Right lobe of liver (tissue), 6 donors: Measurements from ENCODE around the gene FAR2. TPM values are rescaled to one million over a fixed set of nuclear protein-coding genes. Genes with fewer than 3 reads are reported as not detected.
"Not testable (repeated sequence)": the region's sequence is repeated elsewhere in the genome, so short reads cannot be mapped to it uniquely, and the experiment has no call there.

Experiments
- ATAC-seq, 4 donors: fragments of 200-7000 bp; cut with Tn5 transposase; one replicate each; pipeline ENCODE4 v1.9.1; 2020; ENCODE audit warnings: mild to moderate bottlenecking in 4 of 4, moderate library complexity in 4 of 4
- DNase-seq, 3 donors: peaks; one replicate each; pipeline ENCODE4 v3.0.0-alpha.2; 2020
- H3K27ac ChIP-seq, 3 donors: fragments of 200-600 bp; one replicate each; pipeline ENCODE4 v1.8.0; 2022
- H3K27me3 ChIP-seq, 2 donors: fragments of 200-600 bp; one replicate each; pipeline ENCODE4 v1.8.0; 2022
- H3K36me3 ChIP-seq, 4 donors: fragments of 200-600 bp; sonication (generic) in 1 of 4; one replicate each; pipeline versions ENCODE4 v1.5.1 to v1.8.0; 2017 to 2022; ENCODE audit warnings: control low read depth in 1 of 4
- H3K4me1 ChIP-seq, 4 donors: fragments of 200-600 bp; sonication (generic) in 1 of 4; one replicate each; pipeline versions ENCODE4 v1.5.1 to v1.8.0; 2017 to 2022; ENCODE audit warnings: control low read depth in 1 of 4
- H3K4me3 ChIP-seq, 3 donors: fragments of 200-600 bp; one replicate each; pipeline ENCODE4 v1.8.0; 2022
- H3K9me3 ChIP-seq, 4 donors: fragments of 200-600 bp; sonication (generic) in 1 of 4; one replicate each; pipeline versions ENCODE4 v1.5.1 to v1.8.0; 2017 to 2022; ENCODE audit warnings: control low read depth in 1 of 4
- POLR2A ChIP-seq: fragments of 450-650 bp; IDR thresholded peaks from one replicate; pipeline ENCODE4 v1.6.1; 2017; ENCODE audit warnings: antibody characterized with exemption, mild to moderate bottlenecking
- WGBS: methylation state at CpG from one replicate; pipeline ENCODE4 v1.1.6; 2018; ENCODE audit warnings: low coverage, low lambda C conversion rate; ENCODE audit not compliant: insufficient coverage; ENCODE audit errors: missing lambda C conversion rate; 5-methylcytosine and 5-hydroxymethylcytosine counted together
- intact Hi-C, 2 donors: fragments of 100-400 bp; cut with DNase I; formaldehyde crosslinking; loops; one replicate each; pipeline versions ENCODE4 v1.11.2 to v1.14.1; 2022
- total RNA-seq, 6 experiments: library from RNA; depleted of rRNA in 2 of 6; stranded (reverse); fragments of >200 nt in 2 of 6; fragmentation: NEBNext Ultra II Directional in 3 of 6; extraction: Animal tissue kit (Norgen Biotek cat#: 25700) in 3 of 6; gene quantifications; one replicate each; pipeline versions ENCODE4 v1.1.0 to v1.2.4, GENCODE V29; 2016 to 2023
- TF ChIP-seq, protein P1 (sequence below), 4 donors: fragments of 200-600 bp in 3 of 4; fragments of 450-650 bp in 1 of 4; IDR thresholded peaks; one replicate each; pipeline versions ENCODE4 v1.5.1 to v1.8.0; 2016 to 2022; ENCODE audit warnings: antibody characterized with exemption in 4 of 4, mild to moderate bottlenecking in 2 of 4
- donor health status: DM: no; HTN: yes; CAD: no.
- donor health status: DM: no; HTN: no; CAD: no.
- donor health status: DM: no; HTN: no; CAD: no.
- donor health status: DM: no; HTN: yes; CAD: no.
- donor health status: DM: no; HTN: yes; CAD: no.

The FAR2 gene
- total RNA-seq, 6 experiments from 2014 or later, result 0.87 to 3.4 (median 1.9) TPM

DNA sequence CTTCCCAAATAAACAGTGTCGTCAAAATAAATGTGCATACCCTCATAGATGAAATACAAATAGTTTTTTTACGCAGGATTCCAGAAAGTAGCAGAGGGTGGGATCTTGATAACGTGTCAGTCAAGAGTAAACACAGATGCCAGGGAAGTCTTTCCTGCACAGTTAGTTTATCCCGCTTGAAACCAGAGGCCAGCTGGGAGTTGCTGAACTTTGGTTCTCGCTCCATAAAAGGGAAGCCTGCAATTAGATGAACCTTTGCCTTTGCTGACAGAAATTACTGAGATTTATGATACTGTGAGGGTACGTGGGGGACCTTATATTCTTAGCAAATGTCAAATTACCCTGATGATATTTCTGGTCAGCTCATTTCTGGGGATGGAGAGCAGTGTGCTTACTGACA lies 18.9 kb downstream of the FAR2 start:
- TF ChIP-seq, protein P1, sequence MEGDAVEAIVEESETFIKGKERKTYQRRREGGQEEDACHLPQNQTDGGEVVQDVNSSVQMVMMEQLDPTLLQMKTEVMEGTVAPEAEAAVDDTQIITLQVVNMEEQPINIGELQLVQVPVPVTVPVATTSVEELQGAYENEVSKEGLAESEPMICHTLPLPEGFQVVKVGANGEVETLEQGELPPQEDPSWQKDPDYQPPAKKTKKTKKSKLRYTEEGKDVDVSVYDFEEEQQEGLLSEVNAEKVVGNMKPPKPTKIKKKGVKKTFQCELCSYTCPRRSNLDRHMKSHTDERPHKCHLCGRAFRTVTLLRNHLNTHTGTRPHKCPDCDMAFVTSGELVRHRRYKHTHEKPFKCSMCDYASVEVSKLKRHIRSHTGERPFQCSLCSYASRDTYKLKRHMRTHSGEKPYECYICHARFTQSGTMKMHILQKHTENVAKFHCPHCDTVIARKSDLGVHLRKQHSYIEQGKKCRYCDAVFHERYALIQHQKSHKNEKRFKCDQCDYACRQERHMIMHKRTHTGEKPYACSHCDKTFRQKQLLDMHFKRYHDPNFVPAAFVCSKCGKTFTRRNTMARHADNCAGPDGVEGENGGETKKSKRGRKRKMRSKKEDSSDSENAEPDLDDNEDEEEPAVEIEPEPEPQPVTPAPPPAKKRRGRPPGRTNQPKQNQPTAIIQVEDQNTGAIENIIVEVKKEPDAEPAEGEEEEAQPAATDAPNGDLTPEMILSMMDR (IDR thresholded peaks at IDR 0.05), result no peak
- no peak for TF ChIP-seq POLR2A
- H3K4me1 ChIP-seq, result no peaks in the 10 kb centered on the region
- no peak for ATAC-seq
- H3K36me3 ChIP-seq, result no peaks in the 10 kb centered on the region
- no peak for DNase-seq
- no peaks in the 10 kb centered on the region for H3K27me3 ChIP-seq
- intact Hi-C loops, result no loop called here
- H3K4me3 ChIP-seq, result no peak overlapping the region
- 37% methylated on average over 6 of the region's 6 CpGs for WGBS
- H3K27ac ChIP-seq, result no peak overlapping the region
- no peaks in the 10 kb centered on the region for H3K9me3 ChIP-seq

DNA sequence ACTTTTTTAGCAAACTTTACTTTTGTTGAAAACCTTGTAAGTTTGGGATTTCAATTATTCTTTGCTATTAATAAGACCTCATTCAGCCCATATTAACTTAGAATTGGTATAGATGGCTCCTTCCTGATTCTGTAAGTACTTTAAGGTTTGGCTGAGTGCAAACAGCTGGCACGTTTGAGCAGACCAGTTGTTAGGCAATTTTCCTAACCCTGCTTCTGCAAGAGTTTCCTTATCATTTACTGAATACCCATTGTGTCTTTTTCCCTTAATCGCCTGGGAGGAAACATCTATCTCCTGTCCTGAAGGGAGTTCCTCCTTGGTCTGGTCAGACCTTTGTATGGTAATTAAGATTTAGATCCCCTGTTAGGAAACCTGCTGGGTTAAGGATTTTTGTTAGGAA lies 20.9 kb downstream of the FAR2 start:
- intact Hi-C loops, H3K27ac ChIP-seq: not testable (repeated sequence)
- 5% methylated on average over 2 of the region's 2 CpGs for WGBS

DNA sequence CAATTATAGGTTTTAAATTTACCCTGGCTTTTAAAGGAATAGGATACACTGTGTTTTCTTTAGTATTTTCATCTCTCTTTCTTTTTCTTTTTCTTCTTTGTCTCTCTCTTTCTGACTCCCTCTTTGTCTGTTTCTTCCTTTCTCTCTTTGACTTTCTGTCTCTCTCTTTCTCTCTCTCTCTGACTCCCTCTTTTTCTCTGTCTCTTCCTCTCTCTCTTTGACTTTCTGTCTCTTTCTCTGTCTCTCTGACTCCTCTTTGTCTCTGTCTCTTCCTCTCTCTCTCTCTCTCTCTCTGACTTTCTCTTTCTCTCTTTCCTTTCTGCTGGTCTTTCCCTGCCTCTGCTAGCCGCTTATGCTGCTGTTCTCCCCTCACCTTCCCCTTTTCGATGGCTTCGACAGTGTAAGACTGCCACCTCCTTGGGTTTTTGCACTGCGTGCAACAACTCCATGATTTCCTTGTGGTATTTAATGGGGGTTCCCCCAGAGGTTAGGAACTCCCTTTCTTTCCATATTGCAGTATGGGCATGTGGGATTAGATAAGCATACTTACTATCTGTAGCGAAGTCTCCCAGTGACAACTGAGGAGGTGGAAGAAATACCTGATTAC lies 21.5 kb downstream of the FAR2 start:
- H3K27me3 ChIP-seq, ATAC-seq, intact Hi-C loops, H3K4me1 ChIP-seq, H3K27ac ChIP-seq, H3K9me3 ChIP-seq, DNase-seq, H3K36me3 ChIP-seq, H3K4me3 ChIP-seq: not testable (repeated sequence)
- 62% methylated on average over 5 of the region's 5 CpGs for WGBS

More for the DNA sequence above, 20.9 kb downstream of the FAR2 start:
- not testable (repeated sequence) for H3K27me3 ChIP-seq, H3K9me3 ChIP-seq, ATAC-seq, H3K36me3 ChIP-seq, H3K4me1 ChIP-seq, DNase-seq, H3K4me3 ChIP-seq

DNA sequence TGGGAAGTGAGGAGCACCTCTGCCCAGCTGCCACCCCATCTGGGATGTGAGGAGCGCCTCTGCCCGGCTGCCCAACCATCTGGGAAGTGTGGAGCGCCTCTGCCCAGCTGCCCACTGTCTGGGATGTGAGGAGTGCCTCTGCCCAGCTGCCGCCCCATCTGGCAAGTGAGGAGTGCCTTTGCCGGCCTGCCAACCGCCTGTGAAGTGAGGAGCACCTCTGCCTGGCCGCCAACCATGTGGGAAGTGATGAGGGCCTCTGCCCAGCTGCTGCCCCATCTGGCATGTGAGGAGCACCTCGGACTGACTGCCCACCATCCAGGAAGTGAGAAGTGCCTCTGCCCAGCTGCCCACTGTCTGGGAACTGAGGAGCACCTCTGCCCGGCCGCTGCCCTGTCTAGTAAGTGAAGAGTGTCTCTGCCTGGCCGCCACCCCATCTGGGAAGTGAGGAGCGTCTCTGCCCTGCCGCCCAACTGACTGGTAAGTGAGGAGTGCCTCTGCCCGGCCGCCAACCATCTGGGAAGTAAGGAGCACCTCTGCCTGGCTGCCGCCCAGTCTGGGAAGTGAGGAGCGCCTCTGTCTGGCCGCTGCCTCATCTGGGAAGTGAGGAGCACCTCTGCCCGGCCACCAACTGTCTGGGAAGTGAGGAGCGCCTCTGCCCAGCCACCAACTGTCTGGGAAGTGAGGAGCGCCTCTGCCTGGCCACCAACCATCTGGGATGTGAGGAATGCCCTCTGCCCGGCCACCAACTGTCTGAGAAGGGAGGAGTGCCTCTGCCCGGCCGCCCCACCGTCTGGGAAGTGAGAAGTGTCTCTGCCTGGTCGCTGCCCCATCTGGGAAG lies 22.6 kb downstream of the FAR2 start:
- WGBS, result 75% methylated on average over 4 of the region's 26 CpGs
- no peaks in the 10 kb centered on the region for H3K36me3 ChIP-seq
- TF ChIP-seq POLR2A, result no peak
- TF ChIP-seq, protein P1 (IDR thresholded peaks at IDR 0.05), result no peak
- no peaks in the 10 kb centered on the region for H3K4me1 ChIP-seq
- H3K27ac ChIP-seq, result no peak overlapping the region
- peak in 1 of 4 donors; percentile 25 for ATAC-seq
- no peaks in the 10 kb centered on the region for H3K9me3 ChIP-seq
- peak in 1 of 3 donors; percentile 20 for DNase-seq
- no peaks in the 10 kb centered on the region for H3K27me3 ChIP-seq
- H3K4me3 ChIP-seq, result no peak overlapping the region
- intact Hi-C loops, result no loop called here

DNA sequence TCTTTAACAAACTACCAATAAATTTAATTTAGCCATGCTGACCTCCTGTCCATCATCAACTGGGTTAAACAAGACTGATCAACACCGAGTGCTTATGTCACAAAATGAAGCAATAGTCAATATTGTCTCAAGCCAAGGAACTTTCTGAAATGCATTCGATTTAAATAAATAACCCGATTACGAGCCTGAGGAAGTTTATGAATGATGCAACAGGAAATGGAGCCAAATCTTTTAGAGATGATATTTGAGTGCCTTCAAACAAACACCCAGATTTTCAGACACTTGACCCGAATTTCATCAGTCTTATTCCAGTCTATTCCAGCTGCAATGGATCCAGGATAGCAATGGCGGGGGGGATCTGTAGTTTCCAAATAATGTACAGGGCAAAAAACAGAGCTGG lies 27.9 kb downstream of the FAR2 start:
- Histone ChIP-seq H3K4me3 (no peak overlapping the region), H3K36me3 (no peaks in the 10 kb centered on the region), H3K4me1 (no peaks in the 10 kb centered on the region), H3K9me3 (no peaks in the 10 kb centered on the region), H3K27ac (no peak overlapping the region), H3K27me3 (no peaks in the 10 kb centered on the region)
- intact Hi-C loops, result no loop called here
- TF ChIP-seq, protein P1 (IDR thresholded peaks at IDR 0.05), result no peak
- TF ChIP-seq POLR2A, result no peak
- 7% methylated on average over 6 of the region's 6 CpGs for WGBS
- no peak for DNase-seq
- ATAC-seq, result peak in 1 of 4 donors; percentile 30

DNA sequence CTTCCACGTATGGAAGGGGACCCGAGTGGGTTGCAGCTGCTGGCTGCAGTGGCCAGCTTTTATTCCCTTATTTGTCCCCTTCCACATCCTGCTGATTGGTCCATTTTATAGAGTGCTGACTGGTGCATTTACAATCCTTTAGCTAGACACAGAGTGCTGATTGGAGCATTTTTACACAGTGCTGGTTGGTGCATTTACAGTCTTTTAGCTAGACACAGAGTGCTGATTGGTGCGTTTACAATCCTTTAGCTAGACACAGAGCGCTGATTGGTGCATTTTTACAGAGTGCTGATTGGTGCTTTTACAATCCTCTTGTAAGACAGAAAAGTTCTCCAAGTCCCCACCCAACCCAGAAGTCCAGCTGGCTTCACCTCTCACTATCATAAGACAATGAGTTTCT lies 33.2 kb downstream of the FAR2 start:
- DNase-seq, H3K27me3 ChIP-seq, H3K4me3 ChIP-seq, ATAC-seq, H3K4me1 ChIP-seq, H3K27ac ChIP-seq, intact Hi-C loops, H3K9me3 ChIP-seq, H3K36me3 ChIP-seq: not testable (repeated sequence)
- whole genome bisulfite sequencing, result 84% methylated on average over 4 of the region's 4 CpGs
